SU-DHL-6 (cell line): Measurements from ENCODE around the gene TANGO6.

Experiments used
- CTCF ChIP-seq: fragments of 200-600 bp; sonication (generic); IDR thresholded peaks from one replicate; pipeline ENCODE4 v1.5.1; 2017; ENCODE audit warnings: antibody characterized with exemption, mild to moderate bottlenecking, low read length, moderate library complexity; ENCODE audit not compliant: insufficient read depth, poor library complexity, severe bottlenecking
- EZH2phosphoT487 ChIP-seq: fragments of 200-600 bp; sonication (generic), shearing (Covaris generic); conservative IDR thresholded peaks from 2 replicates; pipeline ENCODE4 v1.6.1; 2018; ENCODE audit warnings: mild to moderate bottlenecking, antibody characterized with exemption, low read length, moderate library complexity, mixed read lengths

DNA sequence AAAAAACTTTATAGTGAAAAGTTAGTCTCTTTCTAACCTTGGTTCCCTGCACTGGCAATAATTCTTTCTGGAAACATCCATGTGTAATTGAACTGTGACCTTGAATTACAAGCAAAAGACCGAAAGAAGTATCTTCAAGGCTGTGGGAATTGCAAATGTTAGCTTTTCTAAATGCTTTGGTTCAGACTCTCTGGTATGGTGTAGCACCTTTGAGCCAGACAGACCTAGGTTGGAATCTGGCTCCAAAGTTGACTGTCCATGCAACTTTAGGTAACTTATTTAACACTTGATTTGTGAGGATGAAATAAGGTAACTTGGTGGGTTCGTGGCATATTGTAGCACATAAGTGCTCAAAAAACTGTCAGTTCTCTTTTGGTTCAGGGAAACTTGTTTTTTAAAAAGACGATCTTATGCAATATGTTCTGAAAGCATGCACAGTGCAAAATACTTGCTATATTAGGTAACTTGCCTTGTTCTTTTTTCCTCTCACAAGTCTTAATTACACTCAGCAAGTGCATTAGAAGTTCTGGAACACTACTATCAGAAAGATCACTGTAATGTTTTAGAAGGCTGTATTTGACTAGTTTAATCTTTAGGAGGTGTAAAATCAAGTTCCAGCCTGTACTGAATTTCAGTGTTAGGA, 46.3 kb downstream of the TANGO6 start:
- TF ChIP-seq CTCF (no peak), EZH2phosphoT487 (no peak)
